ENCODE data around the gene PPM1H. TPM values are rescaled to one million over a fixed set of nuclear protein-coding genes. Genes with fewer than 3 reads are reported as not detected.

The PPM1H gene
- total and polyA plus RNA-seq, 2 of the 8 experiments (the other 6 are each of a cell fraction or from before 2014, with no cell fraction given): 16.4 to 36.1 TPM

DNA sequence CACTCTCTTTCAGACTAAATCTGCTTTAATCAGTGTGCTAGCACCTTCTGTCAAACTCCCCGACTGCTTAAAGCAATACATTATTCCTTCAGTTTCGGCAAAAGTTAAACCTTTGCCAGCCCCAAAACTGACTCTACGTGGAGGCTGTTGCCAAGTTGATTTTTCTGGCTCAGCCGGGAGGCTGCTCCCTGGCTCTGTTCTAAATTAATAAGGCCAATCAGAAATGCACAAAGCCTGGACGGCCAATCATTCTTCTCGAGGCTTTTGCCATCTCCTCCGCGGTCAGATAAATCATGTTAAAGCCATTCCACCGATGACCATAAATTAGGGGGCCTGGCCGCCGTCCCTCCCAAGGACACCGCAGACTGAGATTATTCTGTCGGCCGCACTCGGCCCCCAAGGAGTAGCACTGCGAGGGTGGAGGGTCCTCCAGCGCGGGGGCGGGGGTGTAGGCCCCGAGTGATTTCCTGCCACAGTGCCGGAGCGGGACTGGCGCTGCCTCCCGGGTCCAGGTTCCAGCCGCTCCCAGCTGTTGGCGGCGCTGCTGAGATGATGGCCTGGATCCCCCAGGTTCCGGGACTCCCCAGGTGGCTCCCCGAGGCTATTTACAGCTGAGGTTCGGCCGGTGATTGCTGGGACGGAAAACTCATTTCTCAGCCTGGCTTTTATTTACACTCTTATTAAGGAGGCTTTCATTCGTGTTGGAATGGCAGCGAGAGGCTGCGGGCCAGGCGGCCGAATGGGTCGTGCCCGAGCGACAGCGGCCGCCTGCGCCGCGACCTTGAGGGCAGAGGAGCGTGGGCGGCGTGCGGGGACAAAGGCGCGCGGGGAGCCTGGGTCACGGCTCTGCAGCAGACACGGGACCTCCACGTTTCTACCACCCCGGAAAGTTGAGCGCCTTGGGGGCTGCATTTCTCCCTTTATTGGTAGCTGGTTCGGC, 303.2 kb downstream of the PPM1H start:
- Histone ChIP-seq H3K36me3 (ENCODE audit: control insufficient read depth in 2 of 4, insufficient read depth in 4 of 4, low read length in 3 of 4) (no peaks in the 10 kb centered on the region), H3K4me3 (ENCODE audit: extremely low read depth in 1 of 4, insufficient read depth in 2 of 4, low read depth in 3 of 4, low read length in 4 of 4) (peak overlapping the region; percentile 42 to 67 (median 50)), H3K27me3 (replicated peaks in 1 of 4; ENCODE audit: control insufficient read depth in 3 of 4, extremely low read depth in 1 of 4, insufficient read depth in 3 of 4, low read length in 3 of 4) (peaks cover 2 to 39% (median 31%) of the 10 kb centered on the region in 4 experiments), H3K14ac (ENCODE audit: insufficient read length) (no peak overlapping the region), H3K4ac (replicated peaks; ENCODE audit: insufficient read length, low read depth, low read length) (no peak overlapping the region), H3K18ac (ENCODE audit: extremely low read depth, low read length) (peak overlapping the region; percentile 57; the same call in 1 of the 2 replicates), H3K4me1 (replicated peaks in 1 of 4; ENCODE audit: control insufficient read depth in 3 of 4, insufficient read depth in 4 of 4, low read length in 3 of 4) (peaks cover 15 to 25% (median 19%) of the 10 kb centered on the region in 4 experiments), H4K20me1 (replicated peaks in 1 of 2; ENCODE audit: control insufficient read depth in 1 of 2, insufficient read depth in 2 of 2, low read length in 2 of 2) (no peaks in the 10 kb centered on the region), H3K56ac (replicated peaks; ENCODE audit: insufficient read length, low read depth, low read length) (peak overlapping the region; percentile 22), H3K27ac (ENCODE audit: low read depth, low read length) (no peak overlapping the region), H3K23ac (ENCODE audit: insufficient read length) (no peak overlapping the region), H4K5ac (ENCODE audit: insufficient read length, low read depth, low read length) (no peak overlapping the region), H3K9ac (replicated peaks in 1 of 4; ENCODE audit: extremely low read depth in 1 of 4, low read depth in 3 of 4, low read length in 3 of 4) (no peak overlapping the region; a peak in 2 of 7 replicates), H2BK5ac (ENCODE audit: low read depth, low read length) (peak overlapping the region; percentile 37; the same call in 1 of the 2 replicates), H2BK20ac (ENCODE audit: low read length) (0 out of 2 replicates have a peak overlapping the region, but pooled peaks have one; percentile 24), H3K79me1 (ENCODE audit: low read depth, low read length) (no peaks in the 10 kb centered on the region), H2AK5ac (ENCODE audit: low read depth, low read length) (no peak overlapping the region), H2BK120ac (replicated peaks; ENCODE audit: low read depth, low read length) (peak overlapping the region; percentile 91), H4K8ac (ENCODE audit: extremely low read depth, insufficient read depth, low read length) (no peak overlapping the region; the same call in 1 of the 2 replicates), H3K23me2 (ENCODE audit: low read depth, low read length) (peaks cover 7% of the 10 kb centered on the region; the same call in 1 of the 2 replicates), H3K4me2 (ENCODE audit: insufficient read depth in 1 of 2, low read depth in 2 of 2, low read length in 2 of 2) (peak overlapping the region; percentile 80 to 99), H3K9me3 (ENCODE audit: insufficient read depth in 2 of 2, low read depth in 1 of 2, low read length in 1 of 2) (no peaks in the 10 kb centered on the region), H2BK12ac (ENCODE audit: low read depth, low read length) (peak overlapping the region; percentile 82; the same call in 1 of the 2 replicates), H2BK15ac (ENCODE audit: low read length) (no peak overlapping the region; the same call in 1 of the 2 replicates), H3K79me2 (ENCODE audit: control insufficient read depth in 1 of 2, insufficient read depth in 2 of 2, low read length in 2 of 2) (no peaks in the 10 kb centered on the region), H4K91ac (replicated peaks; ENCODE audit: insufficient read length, low read length) (peak overlapping the region; percentile 47), H2AFZ (ENCODE audit: low read length) (no peak overlapping the region; the same call in 1 of the 2 replicates)
- DNase-seq (ENCODE audit: low read depth in 1 of 2, low spot score in 2 of 2) (peak in 1 of 2 experiments; percentile 84), FAIRE-seq (no peak)
- WGBS, 2 experiments (ENCODE audit: extremely low coverage in 1 of 2, insufficient coverage in 1 of 2, insufficient read length in 1 of 2, insufficient replicate concordance in 2 of 2, low coverage in 1 of 2, low lambda C conversion rate in 2 of 2, missing lambda C conversion rate in 1 of 2): 8% methylated on average over 58 of the region's 58 CpGs; no CpG with 5 or more reads in 1 of the 2 experiments
- ChIA-PET CTCF (ENCODE audit: partially characterized antibody) (interaction anchor here (0.7 to 1.8 kb wide), 9 partner anchors 9 to 164 kb away, joined by 3 to 7 read pairs (median 3); no protein-coding TSS in a partner anchor), POLR2A (ENCODE audit: partially characterized antibody) (interaction anchor here (1.1 to 1.7 kb wide), 4 partner anchors 9 to 30 kb away, joined by 3 to 5 read pairs (median 4); no protein-coding TSS in a partner anchor)
- TF ChIP-seq CBX8 (IDR thresholded peaks at IDR 0.05; ENCODE audit: borderline replicate concordance, low read depth, low read length) (no peak), SP4 (IDR thresholded peaks at IDR 0.05; ENCODE audit: low read length) (no peak), TBP (IDR thresholded peaks at IDR 0.05; ENCODE audit: low read depth, low read length) (no peak), KDM4A (IDR thresholded peaks at IDR 0.05; ENCODE audit: low read depth, low read length, severe bottlenecking) (peak; percentile 82), POU5F1 (IDR thresholded peaks at IDR 0.05; ENCODE audit: low read depth, low read length) (no peak), GABPA (IDR thresholded peaks at IDR 0.05; ENCODE audit: borderline replicate concordance, insufficient read depth, low read length) (no peak), GTF2F1 (IDR thresholded peaks at IDR 0.05; ENCODE audit: borderline replicate concordance, low read depth, low read length) (no peak), SIN3A (conservative IDR thresholded peaks at IDR 0.05 in 1 of 2, IDR thresholded peaks at IDR 0.05 in 1 of 2; ENCODE audit: low read depth in 1 of 2, low read length in 2 of 2) (peak in 1 of 2 experiments; percentile 41; a peak in 1 of 4 replicates), FOSL1 (IDR thresholded peaks at IDR 0.05; ENCODE audit: insufficient read depth, low read depth, low read length) (no peak), CTBP2 (IDR thresholded peaks at IDR 0.05; ENCODE audit: borderline replicate concordance, insufficient read depth, insufficient read length, low read length) (no peak)
